ENCODE results near the gene ZBTB34.

GRCh38 chr9:126906091-126906490, 45.7 kb downstream of the ZBTB34 start:
- TF ChIP-seq CTCF (IDR thresholded peaks at IDR 0.05), result no peak
- TF ChIP-seq POLR2A (IDR thresholded peaks at IDR 0.05), result no peak
